KMS-11 (cell line): ENCODE measurements around the gene TBL1X.

ENCODE experiments used
- H2AFZ ChIP-seq: fragments of 200-600 bp; sonication (generic); 2 replicates; pipeline ENCODE4 v1.6.1; 2016; ENCODE audit warnings: antibody characterized with exemption, mixed run types, low read depth
- H3K27ac ChIP-seq: fragments of 200-600 bp; sonication (generic); 2 replicates; pipeline ENCODE4 v1.6.1; 2016; ENCODE audit warnings: mild to moderate bottlenecking, mixed run types
- H3K27me3 ChIP-seq: fragments of 200-600 bp; sonication (generic); 2 replicates; pipeline ENCODE4 v1.6.1; 2017; ENCODE audit warnings: mild to moderate bottlenecking, low read depth, mixed run types, moderate library complexity; ENCODE audit not compliant: insufficient read depth
- H3K36me3 ChIP-seq: fragments of 200-600 bp; sonication (generic); 2 replicates; pipeline ENCODE4 v1.6.1; 2017; ENCODE audit warnings: mild to moderate bottlenecking, mixed run types; ENCODE audit not compliant: insufficient read depth
- H3K4me1 ChIP-seq: fragments of 200-600 bp; sonication (generic); 2 replicates; pipeline ENCODE4 v1.6.1; 2016; ENCODE audit warnings: mild to moderate bottlenecking, low read depth, mixed run types; ENCODE audit not compliant: poor library complexity, severe bottlenecking
- H3K4me2 ChIP-seq: fragments of 200-600 bp; sonication (generic); 2 replicates; pipeline ENCODE4 v1.7.0; 2016; ENCODE audit warnings: mild to moderate bottlenecking, mixed run types
- H3K4me3 ChIP-seq: fragments of 200-600 bp; sonication (generic); IDR thresholded peaks from 2 replicates; pipeline ENCODE4 v1.6.1; 2017; ENCODE audit warnings: low read depth, low read length, mixed read lengths; ENCODE audit not compliant: insufficient read depth
- H3K79me2 ChIP-seq: fragments of 200-600 bp; sonication (generic); 2 replicates; pipeline ENCODE4 v1.6.1; 2016; ENCODE audit warnings: low read depth, mixed run types; ENCODE audit not compliant: insufficient read depth
- H3K9ac ChIP-seq: fragments of 200-600 bp; sonication (generic); 2 replicates; pipeline ENCODE4 v1.6.1; 2016; ENCODE audit warnings: mild to moderate bottlenecking, mixed run types
- H4K20me1 ChIP-seq: fragments of 200-600 bp; sonication (generic); 2 replicates; pipeline ENCODE4 v1.6.1; 2016; ENCODE audit warnings: mild to moderate bottlenecking, mixed run types; ENCODE audit not compliant: insufficient read depth
- TF ChIP-seq, protein P1 (sequence below): fragments of 200-600 bp; sonication (generic); conservative IDR thresholded peaks from 2 replicates; pipeline ENCODE4 v1.6.1; 2017; ENCODE audit warnings: low read depth, mild to moderate bottlenecking, antibody characterized with exemption, low read length, moderate library complexity, mixed read lengths

Gene TBL1X

GRCh38 chrX:9707306-9708033 is 242.6 kb downstream of the TBL1X start:
- Histone ChIP-seq H3K4me3 (no peak overlapping the region), H3K9ac (no peak overlapping the region), H3K27me3 (no peaks in the 10 kb centered on the region), H3K27ac (no peak overlapping the region), H2AFZ (no peak overlapping the region), H3K79me2 (no peaks in the 10 kb centered on the region), H3K4me2 (no peak overlapping the region), H3K36me3 (no peaks in the 10 kb centered on the region), H4K20me1 (no peaks in the 10 kb centered on the region), H3K4me1 (peaks cover 5% of the 10 kb centered on the region)
- TF ChIP-seq, protein P1, sequence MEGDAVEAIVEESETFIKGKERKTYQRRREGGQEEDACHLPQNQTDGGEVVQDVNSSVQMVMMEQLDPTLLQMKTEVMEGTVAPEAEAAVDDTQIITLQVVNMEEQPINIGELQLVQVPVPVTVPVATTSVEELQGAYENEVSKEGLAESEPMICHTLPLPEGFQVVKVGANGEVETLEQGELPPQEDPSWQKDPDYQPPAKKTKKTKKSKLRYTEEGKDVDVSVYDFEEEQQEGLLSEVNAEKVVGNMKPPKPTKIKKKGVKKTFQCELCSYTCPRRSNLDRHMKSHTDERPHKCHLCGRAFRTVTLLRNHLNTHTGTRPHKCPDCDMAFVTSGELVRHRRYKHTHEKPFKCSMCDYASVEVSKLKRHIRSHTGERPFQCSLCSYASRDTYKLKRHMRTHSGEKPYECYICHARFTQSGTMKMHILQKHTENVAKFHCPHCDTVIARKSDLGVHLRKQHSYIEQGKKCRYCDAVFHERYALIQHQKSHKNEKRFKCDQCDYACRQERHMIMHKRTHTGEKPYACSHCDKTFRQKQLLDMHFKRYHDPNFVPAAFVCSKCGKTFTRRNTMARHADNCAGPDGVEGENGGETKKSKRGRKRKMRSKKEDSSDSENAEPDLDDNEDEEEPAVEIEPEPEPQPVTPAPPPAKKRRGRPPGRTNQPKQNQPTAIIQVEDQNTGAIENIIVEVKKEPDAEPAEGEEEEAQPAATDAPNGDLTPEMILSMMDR = no peak

- Histone ChIP-seq H3K27me3 (no peaks in the 10 kb centered on the region), H3K36me3 (no peaks in the 10 kb centered on the region), H3K4me1 (peaks cover 5% of the 10 kb centered on the region), H3K9ac (no peak overlapping the region), H3K4me3 (no peak overlapping the region), H3K79me2 (no peaks in the 10 kb centered on the region), H4K20me1 (no peaks in the 10 kb centered on the region), H2AFZ (no peak overlapping the region), H3K4me2 (no peak overlapping the region), H3K27ac (no peak overlapping the region)
- TF ChIP-seq, protein P1 = no peak
Observed at GRCh38 chrX:9708086-9708485, 243.2 kb downstream of the TBL1X start.

- Histone ChIP-seq H3K9ac (no peak overlapping the region), H3K36me3 (no peaks in the 10 kb centered on the region), H3K4me1 (peaks cover 5% of the 10 kb centered on the region), H3K4me3 (no peak overlapping the region), H3K79me2 (no peaks in the 10 kb centered on the region), H3K27me3 (no peaks in the 10 kb centered on the region), H3K4me2 (no peak overlapping the region), H3K27ac (no peak overlapping the region), H4K20me1 (no peaks in the 10 kb centered on the region), H2AFZ (no peak overlapping the region)
- TF ChIP-seq, protein P1 = peak; percentile 79
Observed at GRCh38 chrX:9708923-9709553, 244.2 kb downstream of the TBL1X start.

GRCh38 chrX:9710332-9710731 is 245.5 kb downstream of the TBL1X start:
- Histone ChIP-seq H3K79me2 (no peaks in the 10 kb centered on the region), H3K27me3 (no peaks in the 10 kb centered on the region), H3K4me3 (no peak overlapping the region), H4K20me1 (no peaks in the 10 kb centered on the region), H3K4me1 (peaks cover 5% of the 10 kb centered on the region), H3K27ac (no peak overlapping the region), H3K36me3 (no peaks in the 10 kb centered on the region), H3K4me2 (no peak overlapping the region), H3K9ac (no peak overlapping the region), H2AFZ (no peak overlapping the region)
- TF ChIP-seq, protein P1 = no peak
